AG04450 (cell line): ENCODE results near the gene ATP12A. TPM values are rescaled to one million over a fixed set of nuclear protein-coding genes. Genes with fewer than 3 reads are reported as not detected.

ENCODE experiments used
- CTCF ChIA-PET: fragments of 300-600, 350-600 bp; formaldehyde crosslinking; extraction: SDS; loops from one replicate; lab custom pipeline; 2022; ENCODE audit warnings: antibody characterized with exemption, inconsistent platforms; lab: Charles Lee
- POLR2A ChIA-PET: fragments of 350-600 bp; formaldehyde crosslinking; extraction: SDS; loops from one replicate; lab custom pipeline; 2021; ENCODE audit warnings: antibody characterized with exemption, inconsistent platforms; lab: Yijun Ruan, JAX
- DNase-seq: peaks from one replicate; pipeline ENCODE4 v3.0.0-alpha.2; 2011; ENCODE audit warnings: low read depth, low spot score
- H3K27ac ChIP-seq: one replicate; pipeline ENCODE4 v1.5.1; 2012; ENCODE audit warnings: low read depth, low read length, control low read depth
- H3K27me3 ChIP-seq: one replicate; pipeline ENCODE4 v1.6.0; 2012; ENCODE audit warnings: low read length; ENCODE audit not compliant: control insufficient read depth, insufficient read depth
- H3K4me3 ChIP-seq: 2 replicates; pipeline ENCODE4 v1.5.1; 2011; ENCODE audit warnings: mild to moderate bottlenecking, low read depth, low read length, control low read depth
- H3K9me3 ChIP-seq: 2 replicates; pipeline ENCODE4 v1.5.1; 2012; ENCODE audit warnings: low read length; ENCODE audit not compliant: control insufficient read depth, insufficient read depth
- polyA plus RNA-seq: library from polyadenylated mRNA; depleted of rRNA; stranded (reverse); fragments of >200 nt; gene quantifications from 2 replicates; pipeline ENCODE4 v1.2.3, GENCODE V29; 2011
- TF ChIP-seq, protein P1 (sequence below): IDR thresholded peaks from 2 replicates; pipeline ENCODE4 v1.5.1; 2011; ENCODE audit warnings: low read depth, low read length, control low read depth, inconsistent platforms

ATP12A gene
- polyA plus RNA-seq, 1 experiment = not detected

DNA sequence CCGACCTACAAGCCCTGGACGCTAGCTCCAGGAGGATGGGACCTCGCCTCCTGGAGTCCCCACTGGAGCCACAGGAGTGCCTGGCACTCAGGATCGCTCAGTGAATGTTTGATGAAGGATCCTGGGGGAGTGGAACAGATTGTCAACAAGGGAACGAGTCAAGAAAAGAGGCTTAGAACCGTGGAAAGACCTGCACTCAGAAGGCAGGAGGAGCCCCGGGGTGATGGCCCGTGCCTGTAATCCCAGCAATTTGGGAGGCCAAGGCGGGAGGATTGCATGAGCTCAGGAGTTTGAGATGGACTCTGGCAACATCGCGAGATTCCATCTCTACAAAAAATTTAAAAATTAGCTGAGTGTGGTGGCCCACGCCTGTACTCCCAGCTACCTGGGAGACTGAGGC, 38.9 kb downstream of the ATP12A start:
- Histone ChIP-seq H3K27me3 (peaks cover 5% of the 10 kb centered on the region), H3K27ac (no peak overlapping the region), H3K4me3 (no peak overlapping the region), H3K9me3 (no peaks in the 10 kb centered on the region)
- ChIA-PET POLR2A (no interaction called here), CTCF (interaction anchor here (1.0 kb wide), 1 partner anchor 8 kb away, joined by 4 read pairs; no protein-coding TSS in a partner anchor)
- TF ChIP-seq, protein P1, sequence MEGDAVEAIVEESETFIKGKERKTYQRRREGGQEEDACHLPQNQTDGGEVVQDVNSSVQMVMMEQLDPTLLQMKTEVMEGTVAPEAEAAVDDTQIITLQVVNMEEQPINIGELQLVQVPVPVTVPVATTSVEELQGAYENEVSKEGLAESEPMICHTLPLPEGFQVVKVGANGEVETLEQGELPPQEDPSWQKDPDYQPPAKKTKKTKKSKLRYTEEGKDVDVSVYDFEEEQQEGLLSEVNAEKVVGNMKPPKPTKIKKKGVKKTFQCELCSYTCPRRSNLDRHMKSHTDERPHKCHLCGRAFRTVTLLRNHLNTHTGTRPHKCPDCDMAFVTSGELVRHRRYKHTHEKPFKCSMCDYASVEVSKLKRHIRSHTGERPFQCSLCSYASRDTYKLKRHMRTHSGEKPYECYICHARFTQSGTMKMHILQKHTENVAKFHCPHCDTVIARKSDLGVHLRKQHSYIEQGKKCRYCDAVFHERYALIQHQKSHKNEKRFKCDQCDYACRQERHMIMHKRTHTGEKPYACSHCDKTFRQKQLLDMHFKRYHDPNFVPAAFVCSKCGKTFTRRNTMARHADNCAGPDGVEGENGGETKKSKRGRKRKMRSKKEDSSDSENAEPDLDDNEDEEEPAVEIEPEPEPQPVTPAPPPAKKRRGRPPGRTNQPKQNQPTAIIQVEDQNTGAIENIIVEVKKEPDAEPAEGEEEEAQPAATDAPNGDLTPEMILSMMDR = no peak
- DNase-seq = no peak

DNA sequence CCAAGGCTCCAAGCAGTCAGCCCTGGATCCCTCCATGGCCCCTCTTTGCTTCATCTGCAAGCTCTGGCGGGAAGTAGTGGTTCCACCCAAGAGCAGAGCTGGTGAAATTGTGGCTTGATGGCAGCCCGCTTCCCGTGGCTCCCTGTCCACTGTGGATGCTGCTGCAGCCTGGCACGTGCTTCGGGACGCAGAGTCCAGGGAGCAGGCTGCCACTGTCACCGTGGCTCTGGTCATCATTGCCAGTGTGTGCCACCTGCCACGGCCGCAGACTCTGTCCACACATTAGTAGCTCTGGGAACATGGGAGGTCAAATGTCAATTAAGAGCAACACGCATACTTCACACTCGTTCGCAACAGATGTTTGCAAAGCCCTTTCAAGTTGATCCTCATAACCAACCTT, 43.0 kb downstream of the ATP12A start:
- ChIA-PET POLR2A (interaction anchor here (0.6 kb wide), 1 partner anchor 113 kb away, joined by 3 read pairs; no protein-coding TSS in a partner anchor), CTCF (interaction anchor here (1.6 kb wide), 1 partner anchor 118 kb away, joined by 4 read pairs; no protein-coding TSS in a partner anchor)
- H3K9me3 ChIP-seq = no peaks in the 10 kb centered on the region
- H3K4me3 ChIP-seq = no peak overlapping the region
- H3K27me3 ChIP-seq = peaks cover 7% of the 10 kb centered on the region
- no peak overlapping the region for H3K27ac ChIP-seq
- TF ChIP-seq, protein P1 = no peak
- no peak for DNase-seq

- CTCF ChIA-PET = interaction anchor here (1.0 to 1.6 kb wide), 2 partner anchors 31 to 119 kb away, joined by 3 to 6 read pairs; no protein-coding TSS in a partner anchor
- Histone ChIP-seq H3K27ac (no peak overlapping the region), H3K9me3 (no peaks in the 10 kb centered on the region), H3K27me3 (peaks cover 7% of the 10 kb centered on the region), H3K4me3 (no peak overlapping the region)
- POLR2A ChIA-PET = no interaction called here
- no peak for DNase-seq
- TF ChIP-seq, protein P1 = no peak
Observed at GRCh38 chr13:24724714-24725113, 44.5 kb downstream of the ATP12A start.

DNA sequence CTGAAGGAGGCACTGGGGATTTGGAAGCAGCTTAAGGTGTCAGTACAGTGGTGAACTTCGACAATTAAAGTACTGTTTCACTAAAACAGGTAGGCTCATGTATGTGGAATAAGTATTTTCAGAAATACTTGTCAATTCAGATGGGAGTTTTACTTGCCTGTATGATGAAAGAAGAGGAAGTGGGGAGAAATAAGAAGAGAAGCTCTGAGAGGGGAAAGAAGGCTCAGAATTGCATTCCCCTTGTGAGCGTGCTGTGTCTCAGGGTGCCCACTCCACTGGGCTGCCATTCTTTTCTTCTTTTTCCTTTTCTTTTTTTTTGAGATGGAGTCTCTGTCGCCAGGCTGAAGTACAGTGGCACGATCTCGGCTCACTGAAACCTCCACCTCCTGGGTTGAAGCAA, 45.2 kb downstream of the ATP12A start:
- POLR2A ChIA-PET = no interaction called here

More for the DNA sequence above, 45.2 kb downstream of the ATP12A start:
- Histone ChIP-seq H3K27me3 (peaks cover 7% of the 10 kb centered on the region), H3K27ac (no peak overlapping the region), H3K4me3 (no peak overlapping the region), H3K9me3 (no peaks in the 10 kb centered on the region)
- no peak for DNase-seq
- CTCF ChIA-PET = interaction anchor here (1.0 to 1.6 kb wide), 3 partner anchors 31 to 242 kb away, joined by 3 to 6 read pairs (median 3); no protein-coding TSS in a partner anchor
- TF ChIP-seq, protein P1 = no peak
